Measurements from ENCODE around the gene CIAO2B.
"Not testable (repeated sequence)": the region's sequence is repeated elsewhere in the genome, so short reads cannot be mapped to it uniquely, and the experiment has no call there.

Gene CIAO2B

DNA sequence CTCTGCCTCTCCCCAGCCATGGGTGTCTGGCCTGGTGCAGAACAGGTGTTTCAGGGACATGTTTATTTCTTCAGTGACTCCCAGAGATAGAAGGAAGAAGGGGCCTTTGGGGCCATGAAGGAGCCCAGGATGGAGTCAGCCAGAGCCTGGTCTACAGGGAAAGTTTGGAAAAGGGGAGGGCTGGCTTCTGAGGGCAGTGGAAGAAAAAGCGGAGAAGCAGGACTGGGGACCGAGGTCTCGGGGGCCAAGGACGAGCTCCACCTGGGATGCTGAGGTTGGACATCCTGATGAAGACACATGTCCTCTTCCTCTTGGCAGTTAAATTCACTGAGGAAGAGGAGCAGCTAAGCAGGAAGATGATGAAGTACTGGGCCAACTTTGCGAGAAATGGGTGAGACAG, 8.8 kb upstream of the CIAO2B start:
- in situ Hi-C loops (cut with MboI; ENCODE audit: low sequenced_read_pairs): no loop called here

DNA sequence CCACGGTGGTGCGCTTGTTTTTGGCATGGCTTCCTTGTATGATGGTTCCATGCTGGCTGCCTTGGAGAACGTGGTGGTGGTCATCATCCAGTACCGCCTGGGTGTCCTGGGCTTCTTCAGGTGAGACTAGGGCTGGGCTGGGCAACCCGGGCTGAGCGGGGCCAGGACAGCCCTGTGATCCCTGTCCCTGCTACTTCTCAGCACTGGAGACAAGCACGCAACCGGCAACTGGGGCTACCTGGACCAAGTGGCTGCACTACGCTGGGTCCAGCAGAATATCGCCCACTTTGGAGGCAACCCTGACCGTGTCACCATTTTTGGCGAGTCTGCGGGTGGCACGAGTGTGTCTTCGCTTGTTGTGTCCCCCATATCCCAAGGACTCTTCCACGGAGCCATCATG, 6.0 kb upstream of the CIAO2B start:
- in situ Hi-C loops (cut with MboI; ENCODE audit: low sequenced_read_pairs): no loop called here

DNA sequence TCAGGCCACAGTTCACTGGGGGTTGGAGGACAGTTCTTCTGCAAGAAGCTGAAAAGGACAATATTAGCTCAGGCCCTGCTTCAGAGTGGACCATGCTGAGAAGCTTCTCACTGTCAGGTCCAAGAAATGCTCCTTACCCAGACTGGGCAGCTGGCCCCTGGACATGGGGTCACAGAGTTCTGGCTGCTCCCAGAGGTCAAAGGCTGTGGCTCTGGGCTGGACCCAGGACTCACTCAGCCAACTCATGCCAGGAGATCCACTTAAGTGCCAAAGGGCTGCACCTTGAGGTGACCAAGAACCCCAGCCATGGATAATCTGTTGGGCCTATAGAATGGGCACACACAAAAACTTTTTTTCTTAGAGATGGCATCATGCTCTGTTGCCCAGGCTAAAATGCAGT, 5.2 kb upstream of the CIAO2B start:
- in situ Hi-C loops (cut with MboI; ENCODE audit: low sequenced_read_pairs): no loop called here

DNA sequence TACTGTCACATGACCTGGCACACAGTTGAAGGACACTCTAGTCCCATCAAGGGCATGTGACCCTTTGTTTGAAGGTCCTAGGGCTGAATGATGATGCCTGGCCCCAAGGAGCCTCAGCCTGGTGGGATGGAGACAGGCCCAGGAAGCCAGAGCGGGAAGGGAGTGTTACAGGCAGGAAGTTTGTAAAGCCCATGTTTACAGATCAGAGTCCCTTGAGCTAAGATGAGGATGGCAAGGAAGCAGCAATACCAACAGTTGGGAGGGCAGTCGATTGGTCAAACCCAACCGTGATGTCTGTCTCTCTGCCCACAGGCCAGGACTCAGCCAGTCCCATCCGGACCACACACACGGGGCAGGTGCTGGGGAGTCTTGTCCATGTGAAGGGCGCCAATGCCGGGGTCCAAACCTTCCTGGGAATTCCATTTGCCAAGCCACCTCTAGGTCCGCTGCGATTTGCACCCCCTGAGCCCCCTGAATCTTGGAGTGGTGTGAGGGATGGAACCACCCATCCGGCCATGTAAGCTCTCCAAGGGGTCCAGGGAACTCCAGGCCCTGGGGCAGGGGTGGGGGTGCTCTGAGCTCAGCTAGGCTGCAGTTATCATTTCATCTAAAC, 3.6 kb upstream of the CIAO2B start:
- in situ Hi-C loops (cut with MboI; ENCODE audit: low sequenced_read_pairs): no loop called here

DNA sequence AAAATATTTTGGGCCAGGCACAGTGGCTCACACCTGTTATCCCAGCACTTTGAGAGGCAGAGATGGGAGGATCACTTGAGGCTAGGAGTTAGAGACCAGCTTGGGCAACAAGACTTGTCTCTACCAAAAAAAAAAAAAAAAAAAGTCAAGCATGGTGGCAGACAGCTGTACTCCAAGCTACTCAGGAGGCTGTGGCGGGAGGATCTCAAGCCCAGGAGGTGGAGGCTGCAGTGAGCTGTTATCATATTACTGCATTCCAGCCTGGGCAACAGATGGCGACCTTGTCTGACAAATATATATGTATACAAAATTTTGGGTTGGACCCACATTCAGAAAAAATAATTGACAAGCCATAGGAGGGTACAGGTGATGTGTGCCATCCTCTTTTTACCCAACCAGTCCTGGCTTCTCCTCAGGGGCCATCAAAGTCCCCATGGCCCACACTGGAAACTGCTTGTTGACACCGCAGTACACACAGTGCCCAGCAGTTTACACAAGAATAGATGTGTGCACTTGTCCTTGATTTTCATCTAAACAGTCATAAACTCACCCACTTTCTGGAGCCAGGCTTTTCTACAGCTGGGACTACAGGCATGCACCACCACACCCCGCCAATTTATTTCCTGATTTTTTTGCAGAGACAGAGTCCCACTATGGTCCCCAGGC, 2.8 kb upstream of the CIAO2B start:
- in situ Hi-C loops (cut with MboI; ENCODE audit: low sequenced_read_pairs): no loop called here

DNA sequence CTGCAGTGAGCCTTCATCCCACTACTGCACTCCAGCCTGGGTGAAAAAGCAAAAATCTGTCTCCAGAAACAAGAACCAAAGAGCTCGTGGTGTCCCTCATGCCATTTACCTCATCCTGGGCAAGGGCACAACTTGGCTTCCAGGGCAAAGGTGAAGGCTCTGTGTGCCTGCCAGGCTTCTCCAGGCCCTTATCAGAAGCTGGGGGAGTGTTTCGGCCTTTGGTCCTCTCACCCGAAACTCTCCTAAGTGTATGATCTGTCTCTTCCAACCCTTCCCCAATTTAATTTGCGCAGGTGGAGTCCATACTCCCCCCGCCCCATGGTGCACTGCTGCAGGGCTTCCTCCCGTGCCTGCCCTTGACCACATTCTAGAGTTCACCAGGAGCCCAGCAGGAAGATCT, 2.3 kb upstream of the CIAO2B start:
- in situ Hi-C loops (cut with MboI; ENCODE audit: low sequenced_read_pairs): no loop called here

DNA sequence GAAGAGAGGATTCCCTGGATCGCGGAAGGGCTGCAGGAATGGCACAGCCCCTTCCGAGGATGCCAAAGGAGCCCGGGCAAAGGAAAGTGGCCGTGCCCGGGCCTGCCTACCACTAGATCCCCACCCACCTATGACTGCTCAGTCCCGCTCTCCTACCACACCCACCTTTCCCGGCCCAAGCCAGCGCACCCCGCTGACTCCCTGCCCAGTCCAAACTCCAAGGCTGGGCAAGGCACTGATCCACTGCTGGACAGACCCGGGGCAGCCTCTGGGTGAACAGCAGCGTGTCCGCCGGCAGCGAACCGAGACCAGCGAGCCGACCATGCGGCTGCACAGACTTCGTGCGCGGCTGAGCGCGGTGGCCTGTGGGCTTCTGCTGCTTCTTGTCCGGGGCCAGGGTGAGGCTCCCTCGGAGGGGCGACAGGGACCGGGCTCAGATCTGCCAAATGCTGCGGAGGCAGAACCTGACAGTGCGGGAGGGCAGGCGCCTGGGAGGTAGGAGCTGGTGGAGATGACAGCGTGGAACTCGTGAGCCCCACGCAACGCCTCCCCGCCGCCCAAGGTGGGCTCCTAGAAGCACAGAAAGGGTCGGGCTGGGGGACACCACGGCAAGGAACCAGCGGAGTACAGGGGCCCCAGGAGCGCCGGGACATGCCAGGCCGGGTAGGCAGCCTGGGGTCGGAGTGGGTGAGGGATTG, 1.3 kb upstream of the CIAO2B start, which contains the start of gene CES2:
TSS of gene CES2 (plus strand) at position 203 of the 698 bp plus-strand sequence. CDS start at position 323, 120 bp downstream.
- in situ Hi-C loops (cut with MboI; ENCODE audit: low sequenced_read_pairs): no loop called here

DNA sequence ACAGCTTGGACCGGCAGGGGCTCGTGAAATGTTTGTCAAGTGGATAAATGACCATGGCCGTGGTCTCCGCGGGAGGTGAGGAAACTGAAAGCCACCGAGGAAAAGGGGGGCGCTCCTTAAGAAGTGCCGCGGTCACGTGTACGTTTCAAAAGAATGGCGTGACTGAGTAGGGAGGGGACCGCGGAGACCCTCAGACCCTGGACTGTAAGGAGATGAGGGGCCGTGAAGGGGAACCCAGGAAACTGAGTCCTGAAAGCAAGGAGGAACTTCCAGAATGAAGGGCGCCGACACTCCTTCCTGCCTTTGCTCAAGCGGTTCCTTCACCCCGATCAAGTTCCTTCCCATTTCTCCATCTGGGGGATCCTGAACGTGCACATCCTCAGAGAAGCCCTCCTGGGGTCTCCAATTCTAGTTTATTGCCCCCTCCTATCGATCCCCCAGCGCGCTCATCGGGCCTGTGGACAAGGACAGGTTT, 674 bp upstream of the CIAO2B start:
- in situ Hi-C loops (cut with MboI; ENCODE audit: low sequenced_read_pairs): not testable (repeated sequence)

DNA sequence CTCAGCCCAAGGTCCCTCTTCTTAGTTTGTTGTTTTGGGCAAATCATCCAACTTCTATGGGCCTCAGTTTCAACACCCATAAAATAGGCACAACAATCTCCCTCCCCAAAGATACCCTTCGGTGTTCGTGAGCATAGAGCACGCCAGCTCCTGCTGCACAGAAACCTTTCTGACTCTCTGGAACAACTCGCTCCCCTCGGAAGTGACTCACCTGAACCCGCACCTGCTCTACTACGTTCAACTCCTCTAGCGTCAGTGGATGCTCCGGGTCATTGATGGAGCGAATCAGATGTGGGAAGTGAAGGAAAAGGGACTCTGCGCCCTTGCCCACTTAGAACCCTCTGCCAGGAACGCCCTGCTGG, 445 bp downstream of the CIAO2B start:
- in situ Hi-C loops (cut with MboI; ENCODE audit: low sequenced_read_pairs): no loop called here

DNA sequence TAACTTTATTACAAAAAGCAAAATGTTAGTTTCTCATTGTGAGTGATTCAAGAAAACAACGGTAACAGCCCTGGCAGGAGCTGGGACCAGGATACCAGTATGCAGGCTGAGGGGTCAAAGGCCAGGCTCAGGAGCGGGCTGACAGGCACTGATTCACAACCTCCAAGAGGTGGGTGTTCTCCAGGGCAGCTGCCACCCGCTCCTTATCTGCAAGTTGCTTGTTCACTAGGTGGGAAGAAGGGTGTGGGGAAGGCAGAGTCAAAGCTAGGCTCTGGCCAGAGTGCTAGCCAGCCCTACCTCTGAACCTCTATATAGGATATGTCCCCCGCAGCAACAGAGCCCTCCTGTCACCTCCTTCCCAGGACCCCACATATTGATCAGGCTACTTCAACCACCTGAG, 2.1 kb downstream of the CIAO2B start:
- in situ Hi-C loops (cut with MboI; ENCODE audit: low sequenced_read_pairs): no loop called here

DNA sequence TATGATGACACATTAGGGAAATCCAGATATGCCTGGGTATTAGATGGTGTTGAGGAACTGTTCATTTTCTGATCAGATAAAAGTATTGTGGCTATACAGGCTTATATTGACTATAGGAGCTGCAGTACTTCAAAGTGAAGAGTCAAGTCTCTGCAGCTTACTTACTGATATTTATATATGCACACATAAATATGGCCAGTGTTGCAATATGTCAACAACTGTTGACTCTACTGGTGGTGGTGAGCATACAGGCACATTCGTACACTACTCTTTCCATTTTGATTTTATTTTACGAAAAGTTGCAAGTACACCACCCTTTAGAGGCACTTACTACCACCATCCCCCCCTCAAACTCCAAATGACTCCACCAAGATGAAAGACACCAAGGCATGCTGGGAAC, 2.5 kb downstream of the CIAO2B start:
- in situ Hi-C loops (cut with MboI; ENCODE audit: low sequenced_read_pairs): no loop called here

DNA sequence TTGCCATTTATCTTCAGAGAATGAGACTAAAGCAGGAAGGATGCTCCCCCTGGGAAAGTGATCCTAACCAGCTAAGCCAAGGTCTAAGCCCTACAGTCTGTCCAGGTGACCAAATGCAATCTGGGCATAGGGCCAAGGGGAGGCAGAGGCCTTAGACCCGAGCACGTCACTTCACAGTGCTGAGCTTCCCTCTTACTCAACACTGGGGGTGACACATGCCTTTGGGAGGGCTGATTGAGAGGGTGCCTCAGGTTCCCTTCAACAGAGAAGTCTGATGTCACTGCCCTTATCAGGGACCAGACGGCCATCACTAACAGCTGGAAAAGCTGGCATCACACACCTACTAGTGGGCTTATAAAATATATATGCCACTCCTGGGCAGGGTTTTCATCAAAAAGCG, 4.0 kb downstream of the CIAO2B start:
- in situ Hi-C loops (cut with MboI; ENCODE audit: low sequenced_read_pairs): no loop called here

DNA sequence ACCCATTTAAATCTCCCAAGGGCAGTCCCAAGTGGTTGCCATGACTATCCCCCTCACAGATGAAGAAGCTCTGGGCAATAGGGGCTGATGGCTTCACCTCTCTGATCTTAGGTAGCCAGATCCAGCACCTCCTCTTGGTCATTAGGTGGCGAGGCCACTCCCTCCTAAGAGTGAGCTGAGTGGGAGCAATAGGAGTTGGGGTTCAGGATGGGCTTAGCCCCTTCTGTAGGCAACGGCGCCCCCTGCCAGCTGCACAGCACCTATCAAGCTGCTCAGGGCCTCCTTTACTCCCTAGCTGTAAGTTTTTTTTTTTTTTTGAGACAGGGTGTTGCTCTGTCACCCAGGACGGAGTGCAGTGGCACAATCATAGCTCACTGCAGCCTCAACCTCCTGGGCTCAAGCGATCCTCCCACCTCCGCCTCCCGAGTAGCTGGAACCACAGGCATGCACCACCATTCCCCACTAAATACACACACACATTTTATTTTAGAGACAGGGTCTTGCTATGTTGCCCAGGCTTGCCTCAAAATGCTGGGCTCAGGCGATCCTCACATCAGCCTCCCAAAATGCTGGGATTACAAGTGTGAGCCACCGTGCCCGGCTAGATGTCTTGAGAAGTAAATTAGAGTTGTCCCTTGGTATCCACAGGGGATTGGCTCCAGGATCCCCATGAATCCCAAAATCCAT, 5.4 kb downstream of the CIAO2B start:
- in situ Hi-C loops (cut with MboI; ENCODE audit: low sequenced_read_pairs): no loop called here

DNA sequence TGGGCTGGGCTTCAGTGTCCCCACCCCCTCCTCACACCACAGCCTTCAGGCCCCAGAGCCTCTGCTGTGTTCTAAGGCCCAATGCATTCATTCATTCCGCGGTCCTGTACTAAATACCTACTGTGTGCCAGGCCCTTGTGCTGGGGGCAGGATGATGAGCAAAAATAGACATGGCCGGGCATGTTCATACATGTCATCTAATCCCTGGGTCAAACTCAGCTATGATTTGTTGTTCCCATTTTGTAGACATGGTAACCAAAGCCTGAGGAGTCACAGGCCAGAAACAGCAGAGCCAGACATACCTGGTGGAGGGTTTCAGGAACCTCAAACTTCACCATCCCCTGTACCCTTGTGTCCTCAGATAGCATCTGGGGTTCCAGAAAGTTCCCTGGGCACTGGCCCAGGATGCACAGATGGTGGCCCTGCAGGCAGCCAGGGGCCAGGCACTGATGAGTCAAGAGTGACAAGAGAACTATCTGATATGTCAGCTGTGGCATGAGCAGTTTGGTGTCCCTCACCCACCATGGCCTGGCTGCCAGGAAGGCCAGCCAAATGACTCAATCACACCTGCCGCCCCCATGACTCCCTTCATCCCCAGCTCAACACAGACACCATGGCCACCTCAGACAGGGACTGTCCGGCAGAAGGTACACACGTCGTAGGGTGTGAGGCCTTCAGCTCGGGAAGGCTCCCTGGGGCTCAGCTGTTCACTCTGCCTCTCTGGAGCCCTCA, 6.1 kb downstream of the CIAO2B start:
- in situ Hi-C loops (cut with MboI; ENCODE audit: low sequenced_read_pairs): no loop called here

DNA sequence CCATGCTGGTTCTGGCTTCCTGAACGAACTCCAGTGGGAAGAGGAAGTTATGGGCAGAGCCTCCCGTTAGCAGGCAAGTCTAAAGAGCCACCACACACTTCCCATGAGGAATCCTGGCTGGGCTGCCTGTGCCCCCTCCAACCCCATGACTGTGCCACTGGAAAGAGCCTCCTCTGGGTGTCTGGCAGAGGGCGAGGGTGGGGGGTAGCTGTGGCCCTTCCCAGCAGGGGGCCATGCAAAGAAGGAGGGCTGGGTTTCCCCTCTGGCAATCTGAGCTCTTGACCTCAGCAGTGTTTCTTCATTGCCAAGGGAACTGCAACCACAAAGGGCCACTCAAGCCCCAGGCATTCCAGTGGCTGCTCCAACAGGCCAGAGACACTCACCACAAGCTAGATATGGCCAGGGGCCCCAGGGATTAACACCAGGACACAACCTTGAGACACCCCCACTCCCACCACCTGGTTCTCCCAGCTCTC, 7.2 kb downstream of the CIAO2B start:
- in situ Hi-C loops (cut with MboI; ENCODE audit: low sequenced_read_pairs): no loop called here

DNA sequence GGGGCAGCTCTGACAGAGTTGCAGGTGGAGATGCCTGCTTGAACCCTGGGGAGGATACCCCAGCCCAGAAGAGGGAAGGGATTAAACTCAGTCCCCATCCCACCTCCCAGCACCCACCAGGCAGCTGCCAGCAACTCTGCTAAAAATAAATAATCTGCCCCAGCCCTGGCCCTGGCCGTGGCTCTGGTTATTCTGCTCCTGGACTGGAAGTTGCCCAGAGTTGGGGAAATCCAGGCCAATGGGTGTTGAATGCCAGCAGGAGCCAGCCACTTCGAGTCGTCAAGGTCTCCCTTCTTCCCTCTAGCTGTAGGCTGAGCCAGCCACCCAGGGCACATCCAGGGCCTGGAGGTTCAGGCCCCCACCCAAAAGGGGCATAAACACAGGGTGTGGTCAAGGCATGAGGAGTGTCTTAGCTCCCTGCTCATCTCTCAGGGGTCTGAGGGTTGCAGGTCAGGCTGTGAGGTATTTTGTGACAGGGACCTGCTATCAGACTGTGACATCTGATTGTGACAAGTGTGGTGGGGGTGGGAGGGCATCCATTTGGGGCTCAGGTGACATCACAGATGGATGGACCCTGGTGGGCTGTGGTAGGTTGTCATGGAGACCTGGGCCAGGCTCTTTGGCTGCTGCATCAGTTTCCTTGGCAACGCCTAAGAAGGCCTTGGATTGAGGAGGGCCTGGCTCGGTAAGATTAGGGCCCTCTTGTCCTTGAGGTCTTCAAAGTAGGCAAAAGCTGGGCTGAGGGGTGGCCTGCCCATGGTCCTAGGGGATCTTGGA, 7.8 kb downstream of the CIAO2B start:
- in situ Hi-C loops (cut with MboI; ENCODE audit: low sequenced_read_pairs): no loop called here

DNA sequence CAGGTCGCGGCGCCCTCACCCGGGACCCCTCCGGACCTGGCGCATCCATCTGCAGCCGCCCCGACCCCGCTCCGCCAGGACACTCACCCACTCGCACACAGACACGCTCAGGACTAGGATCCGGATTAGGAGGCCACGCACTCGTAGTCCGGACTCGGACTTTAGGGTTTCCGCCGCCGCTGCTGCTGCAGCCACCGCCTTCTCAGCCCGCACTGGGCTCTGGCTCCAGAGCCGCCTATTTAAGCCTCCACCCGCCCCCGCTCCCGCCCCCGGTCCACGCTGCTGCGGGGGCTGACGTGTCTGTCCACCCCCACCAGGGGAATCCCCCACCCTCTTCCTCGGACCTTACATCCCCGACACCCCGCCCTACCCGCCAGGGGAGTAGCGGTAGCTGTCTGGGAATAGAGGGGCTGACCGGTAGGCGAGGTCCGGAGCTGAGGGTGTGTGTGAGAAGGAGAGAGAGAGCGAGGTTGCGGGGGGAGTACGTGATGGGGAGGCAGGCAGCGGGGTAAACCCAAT, 8.8 kb downstream of the CIAO2B start, which contains the start of gene RRAD:
TSS of gene RRAD (minus strand) at position 214 of the 519 bp plus-strand sequence. CDS start 356 bp downstream, outside the sequence.
- in situ Hi-C loops (cut with MboI; ENCODE audit: low sequenced_read_pairs): no loop called here

DNA sequence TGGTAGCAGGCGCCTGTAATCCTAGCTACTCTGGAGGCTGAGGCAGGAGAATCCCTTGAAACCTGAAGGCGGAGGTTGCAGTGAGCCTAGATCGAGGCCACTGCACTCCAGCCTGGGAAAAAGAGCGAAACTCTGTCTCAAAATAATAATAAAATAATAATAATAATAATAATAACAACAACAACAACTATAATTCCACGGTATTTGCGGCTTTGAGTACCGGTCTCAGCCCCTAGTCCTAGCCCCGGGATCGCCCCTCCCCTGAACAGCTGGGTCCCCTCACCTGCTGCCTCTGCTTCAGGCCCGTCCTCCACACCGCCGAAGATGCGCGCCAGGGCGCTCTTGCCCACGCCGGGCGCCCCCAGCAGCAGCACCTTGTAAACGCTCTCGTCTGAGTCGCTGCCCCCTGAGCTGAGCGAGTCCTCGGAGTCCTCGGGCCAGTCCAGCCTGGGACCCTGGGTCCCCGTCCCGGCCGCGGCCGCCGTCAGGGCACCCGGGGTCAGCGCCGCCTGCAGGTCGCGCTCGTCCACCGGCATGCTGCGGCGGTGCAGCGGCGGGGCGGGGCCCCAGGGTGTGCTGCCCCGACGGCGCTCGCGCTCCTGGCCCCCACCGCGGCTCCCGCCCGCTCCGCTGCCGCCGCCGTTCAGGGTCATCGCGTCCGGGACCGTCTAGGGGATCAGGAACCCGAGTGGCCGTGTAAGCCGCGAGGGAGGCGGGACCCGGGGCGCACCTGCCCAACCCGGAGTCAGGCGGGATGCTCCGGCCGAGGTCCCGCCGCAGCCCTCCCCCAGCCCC, 9.5 kb downstream of the CIAO2B start:
- in situ Hi-C loops (cut with MboI; ENCODE audit: low sequenced_read_pairs): no loop called here

DNA sequence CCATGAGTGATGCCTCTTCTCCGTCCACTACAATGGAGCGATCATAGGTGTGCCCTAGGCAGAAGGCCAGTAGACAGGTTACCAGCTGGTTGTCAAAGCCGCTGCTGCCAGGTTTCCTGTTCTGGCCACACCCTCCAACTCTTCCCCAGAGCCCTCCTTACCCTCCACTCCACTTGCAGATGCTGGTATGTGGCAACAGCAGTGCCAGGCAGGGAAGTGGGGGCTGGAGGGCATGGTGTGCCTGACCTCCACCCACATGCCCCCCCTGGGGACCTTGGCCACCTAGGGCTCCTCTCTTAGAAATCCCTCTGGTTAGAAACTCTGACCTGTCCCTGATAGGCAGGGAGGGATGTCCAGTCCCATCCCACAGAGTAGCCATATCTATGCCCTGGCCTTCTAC, 10.3 kb downstream of the CIAO2B start:
- in situ Hi-C loops (cut with MboI; ENCODE audit: low sequenced_read_pairs): no loop called here
